GM21717 (cell line): ENCODE measurements around the gene ZNF469.
"Not testable (repeated sequence)": the region's sequence is repeated elsewhere in the genome, so short reads cannot be mapped to it uniquely, and the experiment has no call there.

Source experiments
- ATAC-seq: cut with Tn5 transposase; IDR thresholded peaks from one replicate; pipeline ENCODE4 v1.9.1; 2021; ENCODE audit warnings: mild to moderate bottlenecking, moderate library complexity; ENCODE audit not compliant: unreplicated experiment

Gene ZNF469

GRCh38 chr16:88406096-88407041 lies 23.6 kb downstream of the ZNF469 start:
- no peak for ATAC-seq

- no peak for ATAC-seq
Measured at GRCh38 chr16:88407042-88407420, 24.3 kb downstream of the ZNF469 start.

- no peak for ATAC-seq
Measured at GRCh38 chr16:88407807-88408206, 25.0 kb downstream of the ZNF469 start.

- no peak for ATAC-seq
Measured at GRCh38 chr16:88408561-88409142, 25.9 kb downstream of the ZNF469 start.

- ATAC-seq: no peak
Measured at GRCh38 chr16:88409296-88410065, 26.7 kb downstream of the ZNF469 start.

- ATAC-seq: not testable (repeated sequence)
Measured at GRCh38 chr16:88410297-88410968, 27.7 kb downstream of the ZNF469 start.

- no peak for ATAC-seq
Measured at GRCh38 chr16:88411951-88412576, 29.3 kb downstream of the ZNF469 start.

- no peak for ATAC-seq
Measured at GRCh38 chr16:88412766-88413165, 30.0 kb downstream of the ZNF469 start.

GRCh38 chr16:88413231-88413630 lies 30.5 kb downstream of the ZNF469 start:
- no peak for ATAC-seq

GRCh38 chr16:88413631-88414030 lies 30.9 kb downstream of the ZNF469 start:
- ATAC-seq: no peak

- no peak for ATAC-seq
Measured at GRCh38 chr16:88414521-88415380, 32.0 kb downstream of the ZNF469 start.

- no peak for ATAC-seq
Measured at GRCh38 chr16:88415381-88415705, 32.6 kb downstream of the ZNF469 start.

- ATAC-seq: no peak
Measured at GRCh38 chr16:88415713-88416323, 33.1 kb downstream of the ZNF469 start.

GRCh38 chr16:88416686-88417085 lies 33.9 kb downstream of the ZNF469 start:
- no peak for ATAC-seq

- no peak for ATAC-seq
Measured at GRCh38 chr16:88417684-88418476, 35.1 kb downstream of the ZNF469 start.

- no peak for ATAC-seq
Measured at GRCh38 chr16:88418869-88419268, 36.1 kb downstream of the ZNF469 start.

- ATAC-seq: no peak
Measured at GRCh38 chr16:88419790-88420189, 37.0 kb downstream of the ZNF469 start.

GRCh38 chr16:88420496-88420895 lies 37.7 kb downstream of the ZNF469 start:
- ATAC-seq: no peak

GRCh38 chr16:88421301-88421700 lies 38.5 kb downstream of the ZNF469 start:
- ATAC-seq: no peak
